NCI-H128 (cell line): ENCODE data around the gene PLA2G6.

Source experiments
- DNase-seq: peaks from one replicate; lab custom pipeline; 2025; ENCODE audit not compliant: unreplicated experiment; lab: John Stamatoyannopoulos, UW

Gene PLA2G6

DNA sequence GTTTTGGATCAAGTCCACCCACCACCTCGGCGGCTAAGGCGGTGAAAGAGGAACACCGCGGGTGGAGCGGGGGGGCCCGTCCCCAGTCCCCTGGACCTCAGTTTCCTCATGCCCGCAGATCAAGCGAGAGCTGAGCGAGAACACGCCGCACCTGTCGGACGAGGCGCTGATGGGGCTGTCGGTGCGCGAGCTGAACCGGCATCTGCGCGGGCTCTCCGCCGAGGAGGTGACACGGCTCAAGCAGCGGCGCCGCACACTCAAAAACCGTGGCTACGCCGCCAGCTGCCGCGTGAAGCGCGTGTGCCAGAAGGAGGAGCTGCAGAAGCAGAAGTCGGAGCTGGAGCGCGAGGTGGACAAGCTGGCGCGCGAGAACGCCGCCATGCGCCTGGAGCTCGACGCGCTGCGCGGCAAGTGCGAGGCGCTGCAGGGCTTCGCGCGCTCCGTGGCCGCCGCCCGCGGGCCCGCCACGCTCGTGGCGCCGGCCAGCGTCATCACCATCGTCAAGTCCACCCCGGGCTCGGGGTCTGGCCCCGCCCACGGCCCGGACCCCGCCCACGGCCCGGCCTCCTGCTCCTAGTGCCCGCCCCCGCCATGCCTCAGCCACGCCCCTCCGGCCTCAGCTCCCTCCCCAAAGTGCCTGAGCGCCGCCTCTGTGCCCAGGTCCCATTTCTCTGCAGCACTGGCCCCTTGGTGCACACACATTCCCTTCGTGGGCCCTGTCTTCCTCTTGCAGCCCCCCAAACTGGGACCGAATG lies 32.8 kb upstream of the PLA2G6 start:
- DNase-seq = no peak

DNA sequence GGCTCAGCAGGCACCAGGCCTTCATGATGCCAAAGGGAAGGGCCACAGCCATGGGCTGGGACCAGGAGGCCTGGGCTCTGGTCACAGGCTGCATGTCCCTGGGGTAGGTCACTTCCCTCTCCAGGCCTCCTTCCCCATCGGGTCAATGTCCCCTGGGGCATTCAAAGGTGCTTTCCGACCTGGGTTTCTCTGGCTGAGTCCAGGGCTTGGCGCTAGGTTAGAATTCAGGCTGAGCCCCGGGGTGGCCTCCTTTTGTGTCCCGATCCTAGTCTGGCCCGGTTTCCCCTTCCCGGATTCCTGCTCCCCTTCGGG lies 32.3 kb upstream of the PLA2G6 start:
- DNase-seq = no peak

DNA sequence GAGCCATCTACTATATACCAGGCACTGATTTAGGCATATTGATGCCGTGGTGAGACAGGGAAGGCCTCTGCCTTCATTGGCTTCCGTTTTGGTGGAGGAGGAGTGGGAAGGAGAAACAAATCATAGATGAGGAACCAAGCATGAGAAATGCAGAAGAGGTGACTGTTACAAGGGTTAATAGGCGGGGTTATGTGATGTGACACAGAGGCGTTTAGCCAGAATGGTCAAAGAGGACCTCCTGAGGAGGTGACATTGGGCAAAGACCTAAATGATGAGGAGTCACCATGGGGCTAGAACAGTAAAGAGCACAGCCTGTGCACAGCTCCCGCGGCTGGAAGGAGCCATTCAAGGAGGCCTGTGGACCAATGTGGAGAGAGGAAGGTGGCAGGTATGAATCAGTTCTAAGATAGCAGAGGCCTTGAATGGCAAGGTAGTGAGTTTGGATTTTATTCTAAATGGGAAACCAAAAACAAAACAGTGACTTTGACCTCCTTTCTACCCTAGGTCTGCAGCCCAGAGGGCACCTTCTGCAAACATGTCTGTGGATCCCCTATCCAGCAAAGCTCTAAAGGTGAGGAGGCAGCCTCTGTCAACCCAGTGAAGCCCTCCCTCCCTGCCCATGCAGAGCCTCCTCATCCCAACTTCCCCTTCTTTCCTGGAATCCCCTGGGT lies 31.8 kb upstream of the PLA2G6 start:
- DNase-seq = no peak

DNA sequence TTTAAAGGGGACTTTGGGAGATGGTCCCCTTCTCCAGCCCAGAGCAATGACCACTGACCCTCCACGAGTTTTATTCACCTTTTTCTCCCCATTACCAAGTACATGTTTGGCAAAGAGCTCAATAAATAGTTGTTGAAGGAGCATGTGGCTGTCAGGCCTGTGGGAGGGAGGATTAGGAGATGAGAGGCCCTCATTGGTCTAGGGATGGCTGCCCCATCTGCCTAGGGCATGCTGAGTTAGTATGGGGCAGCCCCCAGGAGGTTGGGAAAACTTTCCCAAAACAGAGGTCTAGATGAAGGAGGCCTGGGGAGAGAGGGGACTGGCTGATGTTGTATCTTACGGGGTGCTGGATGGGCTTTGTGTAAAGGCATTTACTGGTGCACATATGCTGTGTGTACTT lies 30.8 kb upstream of the PLA2G6 start:
- no peak for DNase-seq

DNA sequence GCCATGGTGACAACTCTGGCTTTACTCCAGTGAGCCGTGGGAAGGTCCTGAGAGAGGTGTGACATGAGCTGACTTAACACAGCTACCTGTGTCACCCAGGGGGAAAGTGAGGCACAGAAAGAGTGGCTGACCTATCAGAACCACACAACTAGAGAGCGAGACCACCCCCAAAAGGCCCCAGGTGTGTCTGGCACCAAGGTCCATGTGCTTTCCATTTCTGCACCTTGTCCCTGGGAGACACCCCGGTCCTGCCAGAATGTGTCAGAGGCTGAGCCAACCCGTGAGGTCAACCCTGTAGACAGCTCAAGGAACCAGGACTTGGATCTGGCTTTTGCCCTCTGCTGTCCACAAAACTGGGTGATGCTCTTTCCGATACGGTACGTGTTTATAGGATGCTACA lies 29.9 kb upstream of the PLA2G6 start:
- DNase-seq = no peak

DNA sequence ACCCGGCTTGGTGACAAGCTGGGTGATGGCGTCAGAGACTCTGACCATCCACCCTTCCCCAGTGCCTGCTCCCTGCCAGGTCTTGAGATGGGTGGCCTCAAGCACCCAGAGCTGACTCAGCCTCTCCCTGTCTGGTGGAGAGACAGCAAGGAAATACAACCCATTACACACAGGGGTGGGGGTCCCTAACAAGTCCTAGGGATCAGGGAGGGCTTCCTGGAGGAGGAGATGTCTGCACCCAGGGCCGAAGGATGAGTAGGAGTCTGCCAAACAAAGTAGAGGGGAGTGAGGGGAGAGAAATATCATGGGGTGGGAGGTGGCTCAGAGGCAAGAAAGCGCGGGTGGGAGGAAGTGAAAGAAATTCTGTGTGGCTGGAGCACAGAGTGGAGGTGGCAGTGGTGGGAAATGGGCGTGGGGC lies 26.9 kb upstream of the PLA2G6 start:
- DNase-seq = no peak

DNA sequence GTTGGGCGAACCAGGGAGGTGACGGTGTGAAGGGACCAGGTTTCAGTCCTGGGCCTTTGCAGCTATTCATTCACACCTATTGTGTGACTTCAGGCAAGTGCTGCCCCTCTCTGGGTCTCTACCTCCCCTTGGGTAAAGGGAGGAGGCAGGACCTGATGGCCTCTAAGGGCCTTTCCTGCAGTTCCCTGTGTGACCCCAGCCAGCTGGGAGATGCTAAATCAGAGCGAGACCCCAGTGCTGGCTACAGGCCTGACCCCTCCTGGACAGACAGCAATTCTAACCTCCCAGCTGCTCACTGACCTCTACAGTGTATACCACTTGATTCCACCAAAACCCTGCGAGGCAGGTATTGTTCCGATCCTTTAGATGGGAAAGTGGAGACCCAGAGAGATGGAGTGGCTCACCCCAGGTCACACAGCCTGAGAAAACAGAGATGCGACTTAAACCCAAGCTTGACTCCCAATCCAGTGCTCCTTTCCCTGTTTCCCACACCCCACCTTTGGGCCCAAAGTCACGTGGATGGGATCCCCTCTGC lies 26.3 kb upstream of the PLA2G6 start:
- DNase-seq = no peak

DNA sequence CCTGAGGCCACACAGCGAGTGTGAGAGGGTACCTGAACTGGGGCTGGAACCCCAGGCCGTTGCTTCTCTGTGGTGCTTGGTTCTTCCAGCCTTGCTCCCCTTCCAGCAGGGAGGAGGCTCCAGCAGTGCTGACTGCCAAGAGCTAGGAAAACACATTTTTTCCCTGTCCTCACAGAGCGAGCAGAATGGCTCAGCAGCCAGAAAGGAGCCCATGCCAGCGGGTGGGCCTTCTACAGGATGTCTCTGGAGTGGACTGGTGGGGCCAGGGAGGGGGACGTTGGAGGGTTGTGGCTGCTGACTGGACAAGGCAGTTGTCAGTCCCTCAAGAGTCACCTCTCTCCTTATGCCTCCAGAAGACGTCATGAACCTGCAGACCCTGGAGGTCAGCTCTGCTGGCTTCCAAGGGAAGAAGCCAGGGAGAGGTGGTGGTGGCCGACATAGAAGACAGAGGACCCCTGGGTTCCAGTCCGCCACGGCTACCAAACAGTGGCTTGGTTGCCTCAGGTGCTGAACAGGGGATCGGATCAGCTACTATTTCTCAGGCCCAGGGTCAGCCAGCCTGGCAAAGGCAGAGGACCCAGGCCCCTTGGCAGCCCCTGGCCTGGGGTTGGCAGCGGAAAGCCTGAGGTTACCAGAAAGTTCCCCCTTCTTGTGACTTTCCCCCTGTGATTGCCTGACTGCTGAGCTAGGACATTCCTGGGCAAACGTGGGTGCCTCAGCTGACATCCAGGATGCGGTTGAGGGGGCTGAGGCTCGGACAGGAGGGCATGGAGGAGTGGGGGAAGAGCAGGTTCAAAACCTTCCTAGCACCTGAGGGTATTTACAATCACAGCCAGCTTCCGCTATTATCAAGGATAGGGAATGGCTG lies 23.9 kb upstream of the PLA2G6 start:
- no peak for DNase-seq

DNA sequence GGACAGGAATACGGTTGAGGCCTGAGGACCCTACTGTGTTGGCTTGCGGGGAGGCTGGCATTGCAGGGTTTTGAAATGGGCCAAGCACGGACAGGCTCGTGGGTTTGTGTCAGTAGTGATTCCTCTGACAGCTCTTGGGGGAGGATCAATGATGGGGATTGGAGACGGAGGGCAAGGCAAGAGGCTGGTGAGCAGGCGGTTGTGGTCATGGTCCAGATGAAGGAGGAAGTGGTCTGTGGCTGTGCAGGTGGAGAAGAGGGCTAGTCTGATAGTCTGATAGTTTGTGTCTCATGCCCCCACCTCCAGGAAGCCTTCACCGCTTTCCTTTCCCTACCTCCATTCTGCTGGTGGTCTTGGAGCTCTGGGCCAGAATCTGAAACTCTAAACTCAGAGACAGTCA lies 23.2 kb upstream of the PLA2G6 start:
- DNase-seq = no peak

DNA sequence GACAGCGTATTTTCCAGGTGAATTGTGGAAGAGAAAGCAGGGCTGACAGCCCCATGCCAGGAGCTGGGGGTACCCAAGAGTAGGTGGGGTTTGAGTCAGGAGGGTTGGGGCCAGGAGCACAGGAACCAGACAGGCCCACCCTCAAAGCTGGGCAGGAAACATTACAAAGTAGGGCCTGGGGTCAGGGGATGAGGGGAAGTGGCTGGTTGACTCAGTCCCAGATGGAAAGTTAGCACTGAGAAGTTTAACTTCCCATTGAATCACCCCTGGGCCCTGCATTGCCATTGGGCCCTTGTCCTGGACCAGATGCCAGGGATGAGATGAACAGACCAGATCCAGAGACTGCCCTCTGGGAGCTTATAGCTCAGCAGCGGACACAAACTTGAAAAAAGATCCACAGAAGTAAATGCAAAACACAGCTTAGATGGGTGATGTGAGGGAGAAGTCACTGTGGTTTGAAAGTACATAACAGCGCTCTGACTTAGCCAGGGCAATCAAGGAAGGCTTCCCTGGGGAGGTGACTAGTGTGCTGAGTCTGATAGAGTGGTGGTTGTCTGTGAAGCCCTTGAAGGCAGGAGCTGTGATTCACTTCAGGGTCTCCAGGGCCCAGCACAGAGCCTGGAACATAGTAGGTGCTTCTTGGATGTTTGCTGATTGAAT lies 22.4 kb upstream of the PLA2G6 start:
- DNase-seq = no peak

DNA sequence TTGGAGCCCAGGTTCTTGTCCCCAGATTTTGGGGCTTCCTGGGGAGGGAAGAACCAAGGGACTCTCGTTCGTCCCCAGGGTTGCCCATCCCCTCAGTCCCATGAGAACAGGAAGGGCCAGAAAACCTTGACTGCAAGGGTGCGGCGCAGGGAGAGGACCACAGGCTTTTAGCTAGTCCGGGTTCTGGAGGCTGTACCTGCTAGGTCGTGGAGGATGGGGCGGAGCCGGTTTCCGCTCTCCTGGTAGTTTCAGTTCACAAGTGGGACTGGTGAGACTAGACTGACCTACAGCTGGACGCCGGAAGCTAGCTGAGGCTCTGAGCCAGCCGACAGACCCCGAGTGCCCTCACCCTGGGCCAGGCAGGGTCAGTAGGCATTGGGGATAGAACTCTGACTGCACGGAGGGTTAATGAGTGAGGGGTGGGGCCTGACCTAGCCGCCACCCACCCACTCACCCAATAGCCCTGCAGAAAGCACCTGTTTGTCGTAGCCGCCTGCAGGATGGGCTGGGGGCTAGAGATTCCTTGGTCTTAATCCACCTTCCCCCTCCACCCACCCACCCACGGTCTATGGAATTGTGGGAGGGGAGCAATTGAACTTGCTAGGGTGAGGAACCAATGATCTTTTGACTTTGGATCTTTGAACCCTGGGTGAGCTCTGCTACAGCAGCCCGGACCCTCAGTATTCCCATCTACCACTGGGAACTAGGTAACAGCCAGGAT lies 21.6 kb upstream of the PLA2G6 start:
- no peak for DNase-seq

DNA sequence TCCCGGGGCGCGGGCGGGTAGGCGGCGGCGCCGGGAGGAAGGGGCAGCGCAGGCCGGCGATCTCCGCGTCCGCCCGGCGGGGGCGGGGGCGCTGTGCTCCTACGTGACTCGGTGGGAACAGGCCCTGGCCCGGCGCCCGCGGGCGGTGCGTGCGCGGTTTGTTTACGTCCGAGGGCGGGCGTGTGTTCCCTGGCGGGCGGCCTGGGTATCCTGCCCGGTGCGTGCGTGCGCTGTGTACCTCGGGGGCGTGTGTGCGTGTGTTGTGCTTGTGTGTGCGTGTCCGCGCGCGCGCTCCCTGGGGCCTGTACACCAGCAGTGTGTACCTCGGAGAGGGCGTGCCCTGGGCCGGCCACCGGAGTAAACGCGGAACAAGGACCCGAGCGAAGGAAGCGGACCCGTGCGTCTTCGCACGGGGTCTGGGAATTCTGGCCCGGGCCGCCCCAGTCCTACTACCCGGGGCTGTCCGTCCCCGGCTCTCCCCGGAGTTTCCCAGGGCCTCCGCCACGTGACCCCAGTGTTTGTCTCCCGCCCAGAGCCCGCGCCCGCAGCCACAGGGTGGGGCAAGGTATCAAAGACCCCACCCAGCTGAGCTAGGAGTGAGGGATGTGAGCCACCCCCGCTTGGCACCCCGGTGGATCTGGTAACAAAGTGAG lies 20.9 kb upstream of the PLA2G6 start:
- DNase-seq = peak; percentile 24

DNA sequence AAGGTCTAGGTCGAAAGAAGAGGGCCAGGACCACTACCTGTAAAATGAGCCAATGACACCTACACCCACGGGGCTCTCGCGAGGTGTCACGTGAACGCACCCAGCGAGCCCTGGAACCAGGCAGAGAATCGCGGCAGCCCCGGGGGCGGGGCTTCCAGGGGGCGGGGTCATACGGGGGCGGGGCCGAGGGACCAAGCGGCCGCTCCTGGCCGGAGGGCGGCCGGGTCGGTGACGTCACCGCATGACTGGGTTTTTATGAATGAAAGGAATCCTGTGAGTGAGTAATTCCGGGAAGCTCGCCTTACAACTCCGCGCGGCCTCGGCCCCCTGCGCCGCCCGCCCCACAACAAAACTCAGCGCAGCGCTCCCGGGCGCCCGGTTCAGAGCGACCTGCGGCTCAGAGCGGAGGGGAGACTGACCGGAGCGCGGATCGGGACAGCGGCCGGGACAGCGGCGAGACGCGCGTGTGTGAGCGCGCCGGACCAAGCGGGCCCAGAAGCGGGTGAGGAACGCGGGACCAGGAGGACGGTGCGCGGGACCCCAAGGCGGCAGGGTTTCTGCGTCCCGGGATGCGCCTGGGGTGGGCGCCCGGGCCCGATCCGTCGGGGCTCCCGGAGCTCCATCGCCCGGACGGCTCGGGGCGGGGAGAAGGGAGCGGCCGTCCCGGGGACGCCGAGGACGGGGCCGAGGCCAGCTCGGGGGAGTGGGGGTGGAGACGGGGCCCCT lies 20.2 kb upstream of the PLA2G6 start, which contains the start of gene MAFF:
MAFF (plus strand) TSS at position 284 of the 726 bp plus-strand sequence. CDS start 11,860 bp downstream, outside the sequence.
- peak; percentile 52 for DNase-seq

DNA sequence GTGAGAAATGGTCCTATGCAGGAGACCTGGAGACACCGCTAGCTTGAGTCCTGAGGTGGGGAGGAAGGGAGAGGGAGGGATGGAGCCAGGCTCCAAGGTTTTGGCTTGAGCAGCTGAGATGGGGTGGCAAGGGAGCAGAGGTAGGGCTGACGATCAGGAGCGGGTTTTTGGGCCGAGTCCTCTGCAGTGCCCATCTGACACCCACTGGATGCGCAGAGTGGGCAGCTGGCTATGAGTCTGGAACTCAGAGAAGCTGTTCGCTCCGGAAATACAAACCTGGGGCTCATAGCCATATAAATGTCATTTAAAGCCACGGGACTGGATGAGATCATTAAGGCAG lies 19.7 kb upstream of the PLA2G6 start:
- DNase-seq = no peak

DNA sequence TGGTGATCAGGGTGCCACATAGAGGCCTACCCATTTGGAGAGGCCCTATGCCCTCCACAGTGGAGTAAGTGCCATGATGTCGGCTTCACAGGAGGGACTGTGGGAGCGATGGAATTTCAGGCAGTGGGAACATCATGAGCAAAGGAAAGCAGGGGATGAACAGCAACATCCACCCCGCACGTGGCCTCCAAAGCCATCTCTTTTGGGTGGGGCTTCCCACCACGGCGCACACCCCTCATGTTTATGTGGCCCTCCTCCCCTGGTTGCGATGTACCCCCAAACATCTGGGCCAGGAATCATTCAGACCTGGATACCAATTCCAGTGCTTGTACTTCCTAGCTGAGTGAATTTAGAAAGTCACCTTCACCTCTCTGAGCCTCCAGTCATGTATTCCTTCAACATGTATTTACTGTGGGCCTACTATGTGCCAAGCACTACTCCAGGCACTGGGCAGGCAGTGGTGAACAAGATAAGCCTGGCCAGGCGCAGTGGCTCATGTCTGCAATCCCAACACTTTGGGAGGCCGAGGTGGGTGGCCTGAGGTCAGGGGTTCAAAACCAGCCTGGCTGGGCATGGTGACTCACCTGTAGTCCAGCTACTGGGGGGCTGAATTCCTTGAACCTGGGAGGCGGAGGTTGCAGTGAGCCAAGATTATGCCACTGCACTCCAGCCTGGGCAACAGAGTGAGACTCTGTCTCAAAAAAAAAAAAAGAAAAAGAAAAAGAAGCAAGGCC lies 18.4 kb upstream of the PLA2G6 start:
- DNase-seq = no peak

DNA sequence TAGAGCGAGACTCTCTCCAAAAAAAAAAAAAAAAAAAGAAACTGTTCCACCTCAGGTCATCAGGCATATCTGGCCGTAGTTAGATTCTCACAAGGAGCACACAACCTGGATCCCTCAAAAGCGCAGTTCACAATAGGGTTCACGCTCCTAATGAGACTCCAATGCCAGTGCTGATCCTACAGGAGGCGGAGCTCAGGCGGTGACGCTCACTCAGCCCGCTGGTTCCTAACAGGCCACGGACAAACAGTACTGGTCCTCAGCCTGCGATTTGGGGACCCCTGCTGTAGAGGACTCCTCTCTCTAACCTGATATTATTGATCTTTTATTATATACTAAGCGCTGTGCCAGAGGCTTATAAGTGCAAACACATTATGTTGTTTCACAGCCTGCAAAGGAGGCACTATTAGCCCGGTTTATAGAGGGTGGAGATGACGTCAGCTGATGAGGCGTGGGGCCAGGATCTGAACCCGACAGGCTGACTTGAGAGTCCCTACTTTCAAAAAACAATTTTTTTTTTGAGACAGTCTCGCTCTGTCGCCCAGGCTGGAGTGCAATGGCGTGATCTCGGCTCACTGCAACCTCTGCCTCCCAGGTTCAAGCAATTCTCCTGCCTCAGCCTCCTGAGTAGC lies 15.3 kb upstream of the PLA2G6 start:
- no peak for DNase-seq

DNA sequence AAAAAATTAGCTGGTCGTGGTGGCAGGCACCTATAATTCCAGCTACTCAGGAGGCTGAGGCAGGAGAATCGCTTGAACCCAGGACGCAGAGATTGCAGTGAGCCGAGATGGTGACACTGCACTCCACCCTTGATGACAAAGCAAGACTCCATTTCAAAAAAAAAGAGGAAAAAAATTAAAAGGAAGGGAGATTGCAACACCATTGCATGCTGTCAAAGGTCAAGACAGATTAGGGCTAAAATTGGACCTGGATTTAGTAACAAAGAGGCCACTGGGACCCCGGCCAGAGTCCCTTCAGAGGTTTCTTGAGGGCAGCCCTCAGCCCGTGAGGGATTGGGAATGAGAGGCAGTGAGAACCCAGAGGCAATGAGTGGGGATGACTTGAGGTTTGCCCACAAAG lies 11.9 kb upstream of the PLA2G6 start:
- no peak for DNase-seq

DNA sequence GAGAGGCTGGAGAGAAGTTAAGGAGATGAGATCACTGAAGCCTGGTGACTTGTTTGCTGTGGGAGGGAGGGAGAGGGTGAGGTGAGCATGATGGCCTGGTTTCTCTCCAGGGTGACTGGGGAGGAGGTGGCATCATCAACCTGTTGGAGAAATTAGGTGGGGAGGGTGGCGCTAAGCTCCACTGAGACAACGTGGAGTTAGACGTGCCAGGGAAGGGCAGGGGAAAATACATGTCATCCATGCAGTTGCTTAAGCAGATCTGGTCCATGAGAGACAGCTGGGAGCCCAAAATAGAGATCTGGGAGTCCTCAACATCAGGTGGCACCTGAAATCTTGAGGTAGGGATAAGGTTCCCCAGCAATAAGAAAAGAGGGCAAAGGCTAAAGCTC lies 10.8 kb upstream of the PLA2G6 start:
- no peak for DNase-seq
